ENCODE results near the gene C1orf35. TPM values are rescaled to one million over a fixed set of nuclear protein-coding genes. Genes with fewer than 3 reads are reported as not detected.
A peak's percentile ranks its signal among the peaks of the same experiment; 100 is the strongest.

The C1orf35 gene
- total and polyA plus RNA-seq, 2 of the 8 experiments (the other 6 are each of a cell fraction or from before 2014, with no cell fraction given), result 18.6 to 19.9 TPM

DNA sequence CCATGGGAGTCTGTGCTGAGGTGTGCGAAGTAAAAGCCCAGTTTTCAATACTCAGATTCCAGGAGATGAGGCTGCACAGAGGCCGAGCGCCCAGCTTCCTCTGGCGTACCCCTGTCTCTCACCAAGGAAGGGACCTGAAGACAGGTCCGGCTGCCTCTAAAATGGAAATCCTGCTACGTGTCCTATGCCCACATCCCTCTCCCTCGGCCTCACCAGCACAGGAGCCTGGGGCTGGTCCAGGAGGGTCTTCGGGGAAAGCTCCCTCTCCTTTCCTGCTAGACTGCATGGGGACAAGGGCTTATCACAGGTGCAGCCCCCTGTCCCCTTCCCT is 5.6 kb upstream of the C1orf35 start:
- Histone ChIP-seq H3K36me3 (ENCODE audit: control insufficient read depth in 2 of 4, insufficient read depth in 4 of 4, low read length in 3 of 4) (peaks cover 3 to 16% (median 8%) of the 10 kb centered on the region in 4 experiments; a peak in 5 of 8 replicates), H3K27me3 (replicated peaks in 1 of 4; ENCODE audit: control insufficient read depth in 3 of 4, extremely low read depth in 1 of 4, insufficient read depth in 3 of 4, low read length in 3 of 4) (peaks cover 0 to 6% (median 5%) of the 10 kb centered on the region in 4 experiments; a peak in 2 of 7 replicates), H3K4ac (replicated peaks; ENCODE audit: insufficient read length, low read depth, low read length) (no peak overlapping the region), H4K5ac (ENCODE audit: insufficient read length, low read depth, low read length) (peak overlapping the region; percentile 4), H2BK15ac (ENCODE audit: low read length) (no peak overlapping the region), H4K8ac (ENCODE audit: extremely low read depth, insufficient read depth, low read length) (peak overlapping the region; percentile 97; the same call in 1 of the 2 replicates), H3K23me2 (ENCODE audit: low read depth, low read length) (peaks cover 8% of the 10 kb centered on the region; the same call in 1 of the 2 replicates), H3K4me3 (ENCODE audit: extremely low read depth in 1 of 4, insufficient read depth in 2 of 4, low read depth in 3 of 4, low read length in 4 of 4) (peak overlapping the region; percentile 71 to 96 (median 88)), H4K20me1 (replicated peaks in 1 of 2; ENCODE audit: control insufficient read depth in 1 of 2, insufficient read depth in 2 of 2, low read length in 2 of 2) (peaks cover 0 to 13% of the 10 kb centered on the region in 2 experiments), H3K23ac (ENCODE audit: insufficient read length) (no peak overlapping the region), H3K27ac (ENCODE audit: low read depth, low read length) (peak overlapping the region; percentile 83), H3K9ac (replicated peaks in 1 of 4; ENCODE audit: extremely low read depth in 1 of 4, low read depth in 3 of 4, low read length in 3 of 4) (peak overlapping the region; percentile 85 to 95 (median 86)), H3K4me1 (replicated peaks in 1 of 4; ENCODE audit: control insufficient read depth in 3 of 4, insufficient read depth in 4 of 4, low read length in 3 of 4) (peaks cover 0 to 7% (median under 1%) of the 10 kb centered on the region in 4 experiments; a peak in 6 of 7 replicates), H2BK5ac (ENCODE audit: low read depth, low read length) (peak overlapping the region; percentile 13; the same call in 1 of the 2 replicates), H2AFZ (ENCODE audit: low read length) (peak overlapping the region; percentile 73; the same call in 1 of the 2 replicates), H3K79me1 (ENCODE audit: low read depth, low read length) (peaks cover 12% of the 10 kb centered on the region; the same call in 1 of the 2 replicates), H3K4me2 (ENCODE audit: insufficient read depth in 1 of 2, low read depth in 2 of 2, low read length in 2 of 2) (peak overlapping the region; percentile 79 to 90), H3K79me2 (ENCODE audit: control insufficient read depth in 1 of 2, insufficient read depth in 2 of 2, low read length in 2 of 2) (peaks cover 3 to 8% of the 10 kb centered on the region in 2 experiments; a peak in 2 of 4 replicates), H3K14ac (ENCODE audit: insufficient read length) (no peak overlapping the region), H2BK20ac (ENCODE audit: low read length) (no peak overlapping the region), H2BK12ac (ENCODE audit: low read depth, low read length) (no peak overlapping the region), H3K18ac (ENCODE audit: extremely low read depth, low read length) (peak overlapping the region; percentile 55; the same call in 1 of the 2 replicates), H3K9me3 (ENCODE audit: insufficient read depth in 2 of 2, low read depth in 1 of 2, low read length in 1 of 2) (no peaks in the 10 kb centered on the region), H2BK120ac (replicated peaks; ENCODE audit: low read depth, low read length) (no peak overlapping the region), H4K91ac (replicated peaks; ENCODE audit: insufficient read length, low read length) (no peak overlapping the region), H3K56ac (replicated peaks; ENCODE audit: insufficient read length, low read depth, low read length) (no peak overlapping the region), H2AK5ac (ENCODE audit: low read depth, low read length) (0 out of 2 replicates have a peak overlapping the region, but pooled peaks have one; percentile 15)
- WGBS, 2 experiments (ENCODE audit: extremely low coverage in 1 of 2, insufficient coverage in 1 of 2, insufficient read length in 1 of 2, insufficient replicate concordance in 2 of 2, low coverage in 1 of 2, low lambda C conversion rate in 2 of 2, missing lambda C conversion rate in 1 of 2), result 10% methylated on average over 8 of the region's 8 CpGs; no CpG with 5 or more reads in 1 of the 2 experiments
- DNase-seq (ENCODE audit: low read depth in 1 of 2, low spot score in 2 of 2) (no peak), FAIRE-seq (no peak)
- ChIA-PET CTCF (ENCODE audit: partially characterized antibody) (interaction anchor here (1.3 kb wide), 1 partner anchor 104 kb away, joined by 4 read pairs; no protein-coding TSS in a partner anchor), POLR2A (ENCODE audit: partially characterized antibody) (interaction anchor here (0.8 to 1.6 kb wide), 4 partner anchors 9 to 25 kb away, joined by 3 to 4 read pairs (median 4); no protein-coding TSS in a partner anchor)
- TF ChIP-seq YY1 (IDR thresholded peaks at IDR 0.05; ENCODE audit: low read depth, low read length) (no peak), GTF2F1 (IDR thresholded peaks at IDR 0.05; ENCODE audit: borderline replicate concordance, low read depth, low read length) (no peak), SIX5 (IDR thresholded peaks at IDR 0.05; ENCODE audit: low read depth, low read length) (no peak), BCL11A (IDR thresholded peaks at IDR 0.05; ENCODE audit: low read depth in 2 of 2, low read length in 2 of 2) (no peak), CBX8 (IDR thresholded peaks at IDR 0.05; ENCODE audit: borderline replicate concordance, low read depth, low read length) (no peak), SIRT6 (IDR thresholded peaks at IDR 0.05; ENCODE audit: low read length) (no peak), SP4 (IDR thresholded peaks at IDR 0.05; ENCODE audit: low read length) (no peak), TAF1 (IDR thresholded peaks at IDR 0.05; ENCODE audit: low read depth, low read length) (no peak), TCF12 (IDR thresholded peaks at IDR 0.05; ENCODE audit: low read depth, low read length) (no peak), POLR2A (IDR thresholded peaks at IDR 0.05; ENCODE audit: control extremely low read depth in 1 of 2, low read depth in 2 of 2, low read length in 2 of 2) (no peak), BACH1 (IDR thresholded peaks at IDR 0.05; ENCODE audit: low read length) (no peak), SP1 (IDR thresholded peaks at IDR 0.05; ENCODE audit: low read depth, low read length) (no peak), HDAC2 (IDR thresholded peaks at IDR 0.05; ENCODE audit: borderline replicate concordance in 1 of 2, low read depth in 2 of 2, low read length in 2 of 2) (no peak)
- TF ChIP-seq, protein P1, sequence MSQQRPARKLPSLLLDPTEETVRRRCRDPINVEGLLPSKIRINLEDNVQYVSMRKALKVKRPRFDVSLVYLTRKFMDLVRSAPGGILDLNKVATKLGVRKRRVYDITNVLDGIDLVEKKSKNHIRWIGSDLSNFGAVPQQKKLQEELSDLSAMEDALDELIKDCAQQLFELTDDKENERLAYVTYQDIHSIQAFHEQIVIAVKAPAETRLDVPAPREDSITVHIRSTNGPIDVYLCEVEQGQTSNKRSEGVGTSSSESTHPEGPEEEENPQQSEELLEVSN (IDR thresholded peaks at IDR 0.05), result no peak
